ENCODE data around the gene GRIFIN.

The GRIFIN gene

GRCh38 chr7:2497500-2498336, 21.5 kb upstream of the GRIFIN start:
- no peak for DNase-seq

DNA sequence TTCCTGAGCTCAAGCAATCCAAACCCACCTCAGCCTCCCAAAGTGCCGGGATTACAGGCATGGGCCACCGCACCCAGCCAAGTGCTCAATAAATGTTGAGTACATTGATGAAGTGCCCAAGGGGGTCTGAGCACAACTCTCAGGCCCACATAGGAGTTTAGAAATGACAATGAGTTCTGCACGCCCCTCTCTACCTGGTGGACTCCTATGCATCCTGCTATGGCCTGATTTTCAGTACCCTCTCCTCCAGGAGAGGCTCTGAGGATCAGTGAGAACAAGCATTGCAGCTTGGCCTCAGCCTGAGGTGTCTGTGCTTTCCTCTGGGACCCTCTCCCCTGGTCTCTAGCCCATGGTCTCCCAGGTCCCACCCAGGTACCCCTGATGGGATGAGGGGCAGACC, 20.9 kb upstream of the GRIFIN start:
- DNase-seq: no peak

DNA sequence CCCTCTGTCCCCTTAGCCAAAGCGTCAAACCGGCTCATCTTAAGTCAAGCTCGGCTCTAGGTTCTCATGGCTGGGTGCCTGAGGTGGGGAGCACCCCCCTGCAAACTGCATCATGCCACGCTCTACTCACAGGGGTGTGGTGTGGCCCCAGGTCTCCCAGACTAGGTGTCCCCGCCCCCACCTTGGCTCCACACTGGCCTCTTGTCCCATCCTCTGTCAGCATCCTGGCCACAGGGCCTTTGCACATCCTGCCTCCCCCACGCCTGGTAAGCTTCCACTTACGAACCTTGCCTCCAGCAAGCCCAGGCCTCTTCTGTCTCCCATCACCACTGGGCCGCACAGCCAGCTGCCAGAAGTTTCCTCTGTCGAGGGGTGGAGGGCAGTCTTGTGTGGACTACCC, 20.2 kb upstream of the GRIFIN start:
- no peak for DNase-seq

DNA sequence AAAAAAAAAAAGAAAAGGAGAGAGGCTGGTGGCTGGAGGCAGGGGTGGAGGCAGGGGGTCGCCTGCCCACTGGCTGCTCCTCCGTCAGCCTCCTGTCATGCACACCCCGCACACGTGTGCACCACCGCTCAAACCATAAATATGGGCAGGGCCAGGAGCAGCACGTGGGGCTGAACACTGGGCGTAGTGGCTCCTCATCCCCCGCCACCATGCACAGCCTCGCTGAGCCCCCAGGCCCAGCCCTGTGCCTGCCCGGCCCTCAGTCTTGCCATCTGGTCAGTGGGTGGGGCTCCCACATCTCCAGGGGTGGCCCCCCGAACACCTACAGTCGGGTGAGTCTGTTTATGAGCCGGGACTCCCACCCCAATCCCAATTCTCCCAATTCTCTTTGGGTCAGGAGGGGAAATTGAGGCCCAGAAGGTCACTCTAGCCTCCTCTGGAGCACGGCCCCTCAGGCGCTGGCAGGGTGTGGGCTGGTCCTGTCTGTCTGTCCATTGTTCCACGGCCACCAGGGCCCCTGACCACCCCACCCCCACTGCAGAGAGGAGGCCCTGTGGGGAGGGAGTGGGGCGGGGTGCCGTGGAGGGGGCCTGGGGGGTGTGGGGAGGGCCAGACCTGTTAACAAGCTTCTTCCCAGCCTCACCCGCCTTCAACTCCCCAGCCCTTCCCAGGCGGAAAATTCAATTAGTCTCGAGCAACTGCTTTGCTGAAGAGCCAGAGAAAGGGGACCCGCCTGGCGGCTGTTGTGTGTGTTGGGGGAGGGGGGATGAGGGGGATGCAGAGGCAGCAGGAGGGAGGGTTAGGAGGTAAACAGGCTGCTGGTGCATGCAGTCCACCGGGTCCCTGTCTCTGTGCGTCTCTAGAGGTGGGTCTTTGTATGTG, 19.5 kb upstream of the GRIFIN start:
- no peak for DNase-seq

DNA sequence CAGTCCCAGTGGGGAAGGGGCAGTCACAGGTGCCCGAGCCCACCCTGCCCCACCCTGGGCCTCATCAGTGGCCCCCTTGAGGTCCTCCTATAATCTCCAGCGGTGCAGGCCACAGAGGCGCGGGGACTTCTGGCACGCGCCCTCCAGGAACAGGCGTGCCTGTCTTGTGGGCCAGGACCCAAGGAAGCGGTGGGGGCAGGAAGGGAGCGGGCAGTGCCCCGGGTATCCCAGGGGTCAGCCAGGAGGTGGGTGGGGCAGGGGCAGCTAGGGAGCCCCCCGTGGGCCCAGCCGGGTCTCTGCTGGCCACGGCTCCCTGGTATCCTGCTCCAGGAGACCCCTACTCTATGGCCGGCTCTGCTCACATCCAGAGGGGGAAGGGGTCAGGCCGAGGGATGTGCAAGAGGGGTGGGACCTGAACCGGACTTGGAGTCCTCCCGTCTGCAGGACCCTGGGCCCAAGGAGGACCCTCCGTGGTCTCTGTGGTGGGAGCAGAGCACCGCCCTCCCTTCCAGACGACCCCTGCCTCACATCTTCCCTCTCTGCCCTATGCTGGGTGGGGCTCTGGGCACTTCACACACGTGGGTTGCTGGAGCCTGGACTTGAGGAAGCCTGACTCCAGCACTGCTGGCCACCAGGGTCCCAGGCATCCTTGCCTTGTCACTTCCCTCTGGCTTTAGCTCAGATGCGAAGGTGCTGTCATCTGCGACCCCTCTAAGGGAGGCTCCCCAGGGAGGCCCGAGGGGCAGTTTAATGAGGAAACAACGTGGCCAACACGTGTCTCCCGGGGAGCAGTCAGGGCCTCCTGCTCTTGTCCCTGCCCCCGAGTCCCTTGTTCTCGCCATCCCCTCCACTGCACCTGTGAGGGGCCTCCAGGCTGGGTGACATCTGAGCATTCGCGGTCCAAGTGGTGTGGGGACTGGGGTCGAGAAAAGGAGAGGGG, 18.3 kb upstream of the GRIFIN start:
- no peak for DNase-seq

DNA sequence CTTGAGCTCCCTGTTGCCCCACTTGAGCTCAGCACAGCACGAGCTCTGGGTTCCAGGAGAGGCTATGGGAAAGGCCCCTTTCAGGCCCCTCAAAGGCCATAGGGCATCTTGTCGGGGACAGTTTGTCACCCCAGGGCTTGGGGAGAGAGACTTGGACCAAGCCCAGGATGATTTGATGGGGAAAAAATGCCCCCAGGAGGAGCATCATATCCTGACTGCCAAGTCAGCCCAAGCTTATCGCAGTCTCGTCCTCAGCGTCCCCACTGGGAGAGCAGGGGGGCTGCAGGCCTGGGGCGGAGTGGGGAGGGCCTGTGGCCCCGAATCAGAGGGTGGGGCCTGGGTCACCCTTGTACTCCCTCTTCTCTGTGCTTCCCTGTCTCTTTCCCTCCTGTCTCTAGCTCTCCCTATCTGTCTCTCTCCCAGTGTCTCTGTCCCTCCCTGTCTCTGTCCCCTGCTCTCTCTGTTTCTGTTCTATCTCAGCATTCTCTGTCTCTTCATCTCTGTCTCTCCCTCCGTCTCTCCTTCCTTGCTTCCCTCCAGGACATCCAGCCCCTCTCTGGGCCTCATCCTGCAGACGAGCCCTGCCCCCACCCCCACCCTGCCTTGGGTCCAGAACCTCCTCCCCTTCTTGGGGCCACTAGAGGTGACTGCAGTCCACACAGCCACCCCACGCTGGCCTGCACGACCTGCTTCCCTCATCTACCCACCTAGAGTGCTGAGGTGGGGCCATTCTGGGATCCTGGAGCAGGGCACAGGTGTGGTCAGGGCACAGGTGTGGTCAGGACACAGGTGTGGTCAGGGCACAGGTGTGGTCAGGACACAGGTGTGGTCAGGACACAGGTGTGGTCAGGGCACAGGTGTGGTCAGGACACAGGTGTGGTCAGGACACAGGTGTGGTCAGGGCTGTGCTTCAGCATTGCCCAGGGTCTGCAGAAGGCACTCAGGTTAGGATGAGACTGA, 17.3 kb upstream of the GRIFIN start:
- DNase-seq: no peak

- no peak for DNase-seq
Observed at GRCh38 chr7:2492038-2492437, 15.8 kb upstream of the GRIFIN start.

- no peak for DNase-seq
Observed at GRCh38 chr7:2490181-2490651, 14.0 kb upstream of the GRIFIN start.

- DNase-seq: no peak
Observed at GRCh38 chr7:2488681-2489080, 12.5 kb upstream of the GRIFIN start.

- DNase-seq: no peak
Observed at GRCh38 chr7:2488272-2488645, 12.1 kb upstream of the GRIFIN start.

GRCh38 chr7:2487586-2488271, 11.5 kb upstream of the GRIFIN start:
- DNase-seq: no peak

- no peak for DNase-seq
Observed at GRCh38 chr7:2484868-2485267, 8.7 kb upstream of the GRIFIN start.

GRCh38 chr7:2483494-2483893, 7.3 kb upstream of the GRIFIN start:
- DNase-seq: no peak

- no peak for DNase-seq
Observed at GRCh38 chr7:2482725-2483451, 6.7 kb upstream of the GRIFIN start.

DNA sequence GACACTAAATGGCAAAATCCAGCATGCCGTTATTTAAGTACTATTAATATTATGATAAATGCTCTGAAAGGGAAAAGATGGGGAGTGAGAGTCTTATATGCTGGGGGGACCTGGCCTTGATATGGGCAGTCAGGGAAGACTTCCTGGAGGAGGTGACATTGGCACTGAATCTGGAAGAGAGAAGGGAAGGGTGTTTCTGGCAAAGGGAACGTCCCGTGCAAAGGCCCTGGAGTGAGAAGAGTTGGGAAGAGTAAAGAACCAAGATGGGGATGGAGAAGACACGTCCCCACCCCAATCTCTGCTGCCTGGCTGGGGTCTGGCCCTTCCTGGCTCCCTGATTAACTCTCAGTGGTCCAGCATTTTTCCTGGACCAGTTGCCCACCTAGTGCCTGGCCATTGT, 5.0 kb upstream of the GRIFIN start:
- no peak for DNase-seq

DNA sequence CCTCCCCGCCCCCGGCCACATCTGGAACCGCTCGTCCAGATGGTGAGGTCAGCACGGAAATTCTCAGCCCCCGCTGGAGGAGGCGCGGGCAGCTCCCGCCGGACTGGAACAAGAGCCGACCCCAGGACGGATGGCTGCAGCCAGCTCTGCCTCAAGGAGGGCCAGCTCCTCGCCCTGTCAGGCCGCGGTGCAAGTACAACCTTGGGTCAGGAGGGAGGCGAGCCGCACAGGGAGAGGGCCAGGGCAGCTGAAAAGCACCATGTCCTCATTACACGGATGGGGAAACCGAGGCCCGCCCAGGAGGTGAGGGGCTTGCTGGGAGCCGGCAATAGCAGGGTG, 3.8 kb upstream of the GRIFIN start:
- DNase-seq: no peak

GRCh38 chr7:2479276-2480069, 3.3 kb upstream of the GRIFIN start:
- no peak for DNase-seq

DNA sequence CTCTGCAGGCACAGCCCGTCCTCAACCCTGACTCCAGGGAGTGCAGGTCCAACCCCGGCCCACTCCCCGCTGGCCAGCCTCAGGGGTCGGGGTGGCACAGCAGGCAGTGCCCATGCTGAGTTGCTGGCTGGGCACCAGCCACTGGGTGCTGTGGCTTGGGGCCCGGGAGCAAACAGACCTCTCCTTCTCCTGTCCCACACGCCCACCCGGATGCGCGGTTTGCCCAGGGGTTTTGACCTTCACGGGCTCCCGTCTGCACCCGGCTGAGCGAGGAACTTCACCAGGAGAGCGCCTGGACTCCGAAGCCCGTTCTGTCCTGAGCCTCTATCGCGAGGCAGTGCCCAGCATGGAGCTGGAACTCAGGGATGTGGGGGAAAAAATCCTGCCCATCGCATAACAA, 2.6 kb upstream of the GRIFIN start:
- DNase-seq: no peak

- no peak for DNase-seq
Observed at GRCh38 chr7:2478399-2478785, 2.2 kb upstream of the GRIFIN start.

All from CD4-positive, alpha-beta T cell treated with Interleukin-4 for 4 hours (primary cell).